ENCODE measurements around the gene SEMA7A. TPM values are rescaled to one million over a fixed set of nuclear protein-coding genes. Genes with fewer than 3 reads are reported as not detected.

SEMA7A gene
- total RNA-seq, 1 donor from 2014 or later = 1.2 TPM

- intact Hi-C loops (cut with DNase I) = no loop called here
- ATAC-seq (ENCODE audit: poor library complexity) (no peak), DNase-seq (no peak)
Observed at GRCh38 chr15:74454764-74455500, 21.2 kb upstream of the SEMA7A start.

- no peak for DNase-seq
- intact Hi-C loops (cut with DNase I) = no loop called here
- ATAC-seq (ENCODE audit: poor library complexity) = no peak
Observed at GRCh38 chr15:74453925-74454763, 20.4 kb upstream of the SEMA7A start.

GRCh38 chr15:74451861-74452835 lies 18.4 kb upstream of the SEMA7A start:
- intact Hi-C loops (cut with DNase I) = no loop called here
- ATAC-seq (ENCODE audit: poor library complexity) (no peak), DNase-seq (no peak)

GRCh38 chr15:74451322-74451721 lies 17.6 kb upstream of the SEMA7A start:
- intact Hi-C loops (cut with DNase I) = no loop called here
- no peak for DNase-seq
- ATAC-seq (ENCODE audit: poor library complexity) = no peak

GRCh38 chr15:74449643-74450205 lies 16.0 kb upstream of the SEMA7A start:
- intact Hi-C loops (cut with DNase I) = no loop called here
- ATAC-seq (ENCODE audit: poor library complexity) = no peak
- DNase-seq = no peak

GRCh38 chr15:74449095-74449494 lies 15.3 kb upstream of the SEMA7A start:
- intact Hi-C loops (cut with DNase I) = no loop called here
- DNase-seq (no peak), ATAC-seq (ENCODE audit: poor library complexity) (no peak)

- DNase-seq = no peak
- intact Hi-C loops (cut with DNase I) = no loop called here
- ATAC-seq (ENCODE audit: poor library complexity) = no peak
Observed at GRCh38 chr15:74445816-74446763, 12.3 kb upstream of the SEMA7A start.

- DNase-seq (no peak), ATAC-seq (ENCODE audit: poor library complexity) (no peak)
- intact Hi-C loops (cut with DNase I) = no loop called here
Observed at GRCh38 chr15:74444106-74445062, 10.6 kb upstream of the SEMA7A start.

- DNase-seq (no peak), ATAC-seq (ENCODE audit: poor library complexity) (no peak)
- intact Hi-C loops (cut with DNase I) = no loop called here
Observed at GRCh38 chr15:74443100-74443909, 9.5 kb upstream of the SEMA7A start.

- DNase-seq = no peak
- intact Hi-C loops (cut with DNase I) = no loop called here
- ATAC-seq (ENCODE audit: poor library complexity) = no peak
Observed at GRCh38 chr15:74442604-74443003, 8.8 kb upstream of the SEMA7A start.

GRCh38 chr15:74442063-74442462 lies 8.3 kb upstream of the SEMA7A start:
- DNase-seq (no peak), ATAC-seq (ENCODE audit: poor library complexity) (no peak)
- intact Hi-C loops (cut with DNase I) = no loop called here

- intact Hi-C loops (cut with DNase I) = no loop called here
- ATAC-seq (ENCODE audit: poor library complexity) (no peak), DNase-seq (no peak)
Observed at GRCh38 chr15:74441248-74441941, 7.6 kb upstream of the SEMA7A start.

GRCh38 chr15:74438721-74439316 lies 5.1 kb upstream of the SEMA7A start:
- DNase-seq (peak; percentile 82), ATAC-seq (ENCODE audit: poor library complexity) (peak; percentile 70)
- intact Hi-C loops (cut with DNase I) = loop anchor here (2.0 kb wide), 1 partner anchor 56 kb away; no protein-coding TSS in a partner anchor

GRCh38 chr15:74438206-74438605 lies 4.4 kb upstream of the SEMA7A start:
- DNase-seq (no peak), ATAC-seq (ENCODE audit: poor library complexity) (no peak)
- intact Hi-C loops (cut with DNase I) = loop anchor here (2.0 kb wide), 1 partner anchor 55 kb away; no protein-coding TSS in a partner anchor

Data from Right ventricle myocardium superior (tissue), 1 donor.